DOHH2 (cell line): ENCODE data around the gene SELPLG.

Experiments
- H3F3A ChIP-seq: fragments of 200-600 bp; sonication (generic), shearing (Covaris generic); 2 replicates; pipeline ENCODE4 v1.6.0; 2016; ENCODE audit warnings: antibody characterized with exemption, mild to moderate bottlenecking; ENCODE audit not compliant: control insufficient read depth, insufficient read depth
- H3K27ac ChIP-seq: fragments of 200-600 bp; sonication (generic); 2 replicates; pipeline ENCODE4 v1.5.1; 2014; ENCODE audit warnings: low read depth, mild to moderate bottlenecking, low read length, moderate library complexity
- H3K27me3 ChIP-seq: fragments of 200-600 bp; sonication (generic); 2 replicates; pipeline ENCODE4 v1.6.1; 2014; ENCODE audit warnings: mild to moderate bottlenecking, low read length, mixed read lengths; ENCODE audit not compliant: control insufficient read depth
- H3K36me3 ChIP-seq: fragments of 200-600 bp; sonication (generic); 2 replicates; pipeline ENCODE4 v1.6.1; 2014; ENCODE audit warnings: mild to moderate bottlenecking, low read length, moderate library complexity, mixed read lengths; ENCODE audit not compliant: control insufficient read depth
- H3K4me1 ChIP-seq: fragments of 200-600 bp; sonication (generic); 2 replicates; pipeline ENCODE4 v1.6.1; 2014; ENCODE audit warnings: mild to moderate bottlenecking, low read length, mixed read lengths; ENCODE audit not compliant: control insufficient read depth
- H3K4me2 ChIP-seq: fragments of 200-600 bp; sonication (generic); 2 replicates; pipeline ENCODE4 v1.6.0; 2014; ENCODE audit warnings: mild to moderate bottlenecking, low read length, moderate library complexity
- H3K4me3 ChIP-seq: fragments of 200-600 bp; sonication (generic); 2 replicates; pipeline ENCODE4 v1.5.1; 2014; ENCODE audit warnings: mild to moderate bottlenecking, low read length, mixed read lengths
- H3K79me2 ChIP-seq: fragments of 200-600 bp; sonication (generic); 2 replicates; pipeline ENCODE4 v1.6.1; 2014; ENCODE audit warnings: mild to moderate bottlenecking, low read length, mixed read lengths; ENCODE audit not compliant: control insufficient read depth
- H3K9me2 ChIP-seq: fragments of 200-600 bp; sonication (generic); replicated peaks from 2 replicates; pipeline ENCODE4 v1.6.1; 2014; ENCODE audit warnings: mild to moderate bottlenecking, low read length, mixed read lengths; ENCODE audit not compliant: control insufficient read depth
- H3K9me3 ChIP-seq: fragments of 200-600 bp; sonication (generic); 2 replicates; pipeline ENCODE4 v1.6.1; 2014; ENCODE audit warnings: antibody characterized with exemption, low read length, mixed read lengths; ENCODE audit not compliant: control insufficient read depth, insufficient read depth
- H4K20me1 ChIP-seq: fragments of 200-600 bp; sonication (generic); 2 replicates; pipeline ENCODE4 v1.6.0; 2014; ENCODE audit warnings: low read depth, mild to moderate bottlenecking, antibody characterized with exemption, low read length, moderate library complexity; ENCODE audit not compliant: control insufficient read depth, insufficient read depth
- EZH2phosphoT487 ChIP-seq: fragments of 200-600 bp; sonication (generic); IDR thresholded peaks from 2 replicates; pipeline ENCODE4 v1.6.1; 2017; ENCODE audit warnings: borderline replicate concordance, mild to moderate bottlenecking, antibody characterized with exemption, low read length, moderate library complexity, mixed read lengths
- TF ChIP-seq, protein P1 (sequence below): fragments of 200-600 bp; sonication (generic); IDR thresholded peaks from one replicate; pipeline ENCODE4 v1.5.1; 2014; ENCODE audit warnings: antibody characterized with exemption, mild to moderate bottlenecking, low read depth, low read length; ENCODE audit not compliant: poor library complexity, severe bottlenecking

The SELPLG gene

DNA sequence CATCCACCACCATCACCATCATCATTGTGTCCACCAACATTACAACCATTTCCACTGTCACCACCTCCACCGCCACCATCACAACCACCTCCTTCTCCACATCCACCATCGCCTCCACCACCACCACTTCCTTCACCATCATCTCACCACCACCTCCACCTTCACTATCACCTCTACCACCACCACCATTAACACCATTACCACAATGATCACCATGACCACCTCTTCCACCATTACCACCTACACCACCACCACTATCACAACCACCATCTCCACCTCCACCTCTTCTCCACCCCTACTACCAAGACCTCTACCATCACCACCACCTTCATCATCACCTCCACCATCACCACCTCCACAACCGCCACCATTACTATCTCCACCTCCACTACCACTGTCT lies 54.9 kb downstream of the SELPLG start:
- Histone ChIP-seq H3F3A (no peaks in the 10 kb centered on the region), H3K9me2 (no peaks in the 10 kb centered on the region), H3K27me3 (peaks cover 3% of the 10 kb centered on the region; the same call in 1 of the 2 replicates), H3K4me3 (no peak overlapping the region), H3K4me2 (no peak overlapping the region), H3K9me3 (no peaks in the 10 kb centered on the region), H3K4me1 (peaks cover 10% of the 10 kb centered on the region), H3K36me3 (no peaks in the 10 kb centered on the region), H3K79me2 (no peaks in the 10 kb centered on the region), H4K20me1 (no peaks in the 10 kb centered on the region), H3K27ac (no peak overlapping the region)
- TF ChIP-seq, protein P1, sequence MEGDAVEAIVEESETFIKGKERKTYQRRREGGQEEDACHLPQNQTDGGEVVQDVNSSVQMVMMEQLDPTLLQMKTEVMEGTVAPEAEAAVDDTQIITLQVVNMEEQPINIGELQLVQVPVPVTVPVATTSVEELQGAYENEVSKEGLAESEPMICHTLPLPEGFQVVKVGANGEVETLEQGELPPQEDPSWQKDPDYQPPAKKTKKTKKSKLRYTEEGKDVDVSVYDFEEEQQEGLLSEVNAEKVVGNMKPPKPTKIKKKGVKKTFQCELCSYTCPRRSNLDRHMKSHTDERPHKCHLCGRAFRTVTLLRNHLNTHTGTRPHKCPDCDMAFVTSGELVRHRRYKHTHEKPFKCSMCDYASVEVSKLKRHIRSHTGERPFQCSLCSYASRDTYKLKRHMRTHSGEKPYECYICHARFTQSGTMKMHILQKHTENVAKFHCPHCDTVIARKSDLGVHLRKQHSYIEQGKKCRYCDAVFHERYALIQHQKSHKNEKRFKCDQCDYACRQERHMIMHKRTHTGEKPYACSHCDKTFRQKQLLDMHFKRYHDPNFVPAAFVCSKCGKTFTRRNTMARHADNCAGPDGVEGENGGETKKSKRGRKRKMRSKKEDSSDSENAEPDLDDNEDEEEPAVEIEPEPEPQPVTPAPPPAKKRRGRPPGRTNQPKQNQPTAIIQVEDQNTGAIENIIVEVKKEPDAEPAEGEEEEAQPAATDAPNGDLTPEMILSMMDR: no peak
- TF ChIP-seq EZH2phosphoT487: no peak

DNA sequence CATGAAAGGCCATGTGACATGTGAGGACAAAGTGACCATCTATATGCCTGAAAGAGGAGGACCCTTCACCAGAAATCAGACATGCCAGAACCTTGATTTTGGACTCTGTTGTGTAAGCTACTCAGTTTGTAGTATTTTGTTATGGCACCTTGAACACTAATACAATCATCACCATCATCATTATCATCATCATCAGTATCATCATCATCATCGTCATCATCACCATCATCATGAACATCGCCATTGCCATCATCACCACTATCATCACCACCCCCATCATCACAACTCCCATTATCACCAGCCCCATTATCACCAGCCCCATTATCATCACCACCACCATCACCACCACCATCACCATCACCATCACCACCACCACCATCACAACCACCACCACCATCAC lies 55.4 kb downstream of the SELPLG start:
- H3K27me3 ChIP-seq: peaks cover 2% of the 10 kb centered on the region; the same call in 1 of the 2 replicates
- H3K79me2 ChIP-seq: no peaks in the 10 kb centered on the region
- no peak overlapping the region for H3K4me2 ChIP-seq
- H3K36me3 ChIP-seq: no peaks in the 10 kb centered on the region
- H3K9me2 ChIP-seq: no peaks in the 10 kb centered on the region
- no peak overlapping the region for H3K27ac ChIP-seq
- no peak overlapping the region for H3K4me3 ChIP-seq
- H4K20me1 ChIP-seq: no peaks in the 10 kb centered on the region
- H3K4me1 ChIP-seq: peaks cover 10% of the 10 kb centered on the region
- TF ChIP-seq, protein P1: no peak
- TF ChIP-seq EZH2phosphoT487: no peak
- no peaks in the 10 kb centered on the region for H3F3A ChIP-seq
- no peaks in the 10 kb centered on the region for H3K9me3 ChIP-seq

DNA sequence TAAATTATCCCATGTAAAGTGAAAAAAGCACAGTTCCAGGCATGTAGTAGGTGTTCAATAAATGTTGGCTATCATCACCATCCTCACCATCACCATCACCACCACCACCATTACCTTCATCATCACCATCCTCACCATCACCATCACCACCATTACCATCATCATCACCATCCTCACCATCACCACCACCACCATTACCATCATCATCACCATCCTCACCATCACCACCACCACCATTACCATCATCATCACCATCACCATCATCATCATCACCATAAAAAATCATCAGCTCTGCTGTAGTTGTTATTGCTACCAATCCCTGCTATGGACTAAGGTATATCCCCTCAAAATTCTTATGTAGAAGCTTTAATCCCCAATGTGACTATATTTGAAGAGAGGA lies 56.2 kb downstream of the SELPLG start:
- Histone ChIP-seq H4K20me1 (no peaks in the 10 kb centered on the region), H3K4me1 (peaks cover 11% of the 10 kb centered on the region), H3K9me2 (no peaks in the 10 kb centered on the region), H3K9me3 (no peaks in the 10 kb centered on the region), H3K4me3 (no peak overlapping the region), H3K36me3 (no peaks in the 10 kb centered on the region), H3K79me2 (no peaks in the 10 kb centered on the region), H3K27ac (no peak overlapping the region), H3K27me3 (peaks cover 7% of the 10 kb centered on the region; the same call in 1 of the 2 replicates), H3K4me2 (no peak overlapping the region), H3F3A (no peaks in the 10 kb centered on the region)
- TF ChIP-seq EZH2phosphoT487: no peak
- TF ChIP-seq, protein P1: no peak
